C4-2B (cell line): ENCODE measurements around the gene SLC35A3.

Experiments
- H3K27ac ChIP-seq: fragments of 450-650 bp; 2 replicates; pipeline ENCODE4 v1.5.1; 2017
- CTCF ChIP-seq: fragments of 450-650 bp; conservative IDR thresholded peaks from 2 replicates; pipeline ENCODE4 v1.5.1; 2017; ENCODE audit warnings: mild to moderate bottlenecking
- ZFX ChIP-seq: fragments of 450-650 bp; IDR thresholded peaks from 2 replicates; pipeline ENCODE4 v1.6.1; 2017

Gene SLC35A3

DNA sequence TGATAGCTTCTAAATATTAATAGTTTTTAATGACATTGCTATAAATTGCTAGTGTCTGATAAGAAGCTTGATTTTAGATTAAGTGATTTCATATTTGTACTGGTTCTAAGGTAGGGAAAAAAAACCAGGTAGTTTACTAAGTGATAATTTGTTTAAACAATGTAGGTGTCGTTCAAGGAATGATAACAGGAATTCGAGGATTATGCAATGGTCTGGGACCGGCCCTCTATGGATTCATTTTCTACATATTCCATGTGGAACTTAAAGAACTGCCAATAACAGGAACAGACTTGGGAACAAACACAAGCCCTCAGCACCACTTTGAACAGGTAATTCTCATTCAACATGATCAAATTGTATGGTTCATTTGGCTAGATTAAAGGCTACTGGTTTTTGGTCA lies 110.5 kb downstream of the SLC35A3 start:
- TF ChIP-seq ZFX (no peak), CTCF (no peak)
- H3K27ac ChIP-seq: no peak overlapping the region
